ENCODE measurements around the gene INAFM2.

INAFM2 gene

DNA sequence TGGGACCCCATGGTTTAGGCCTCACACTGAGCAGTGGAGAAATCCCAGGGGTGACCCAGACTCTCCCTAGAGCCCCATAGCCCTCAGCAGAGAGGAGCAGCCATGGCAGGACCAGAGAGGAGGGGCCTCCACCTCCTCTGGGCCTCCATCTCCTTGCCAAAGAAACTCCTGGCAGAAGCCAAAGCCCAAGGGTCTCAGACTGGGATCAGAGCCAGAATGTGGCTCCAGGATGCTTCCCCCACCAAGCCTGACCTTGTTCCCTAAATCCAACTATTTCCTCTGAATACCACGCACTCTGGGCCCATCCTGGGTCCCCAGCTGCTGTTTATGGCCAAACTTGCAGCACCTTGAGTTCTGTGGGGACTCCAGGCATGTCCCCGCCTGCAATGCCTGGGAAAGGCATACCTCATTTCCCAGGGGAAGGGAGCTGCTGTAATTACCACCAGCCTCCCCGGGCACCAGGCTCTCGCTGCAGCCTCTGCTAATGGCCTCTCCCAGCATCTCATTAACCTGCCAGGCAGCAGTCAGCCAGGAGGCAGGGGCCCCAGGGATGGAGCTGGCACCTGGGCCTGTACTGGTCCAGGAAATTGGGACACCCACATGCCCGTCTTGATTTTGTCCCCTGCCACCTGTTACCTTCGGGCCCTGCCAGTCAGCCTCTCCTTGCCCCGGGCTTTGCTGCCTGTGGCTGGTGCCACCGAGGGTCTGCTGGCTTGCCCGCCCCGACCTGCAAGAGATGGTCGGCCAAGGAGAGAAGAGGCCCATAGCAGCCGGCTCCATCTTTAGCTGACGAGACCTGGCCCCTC, 12.6 kb downstream of the INAFM2 start (continued):
- TF ChIP-seq, protein P1, sequence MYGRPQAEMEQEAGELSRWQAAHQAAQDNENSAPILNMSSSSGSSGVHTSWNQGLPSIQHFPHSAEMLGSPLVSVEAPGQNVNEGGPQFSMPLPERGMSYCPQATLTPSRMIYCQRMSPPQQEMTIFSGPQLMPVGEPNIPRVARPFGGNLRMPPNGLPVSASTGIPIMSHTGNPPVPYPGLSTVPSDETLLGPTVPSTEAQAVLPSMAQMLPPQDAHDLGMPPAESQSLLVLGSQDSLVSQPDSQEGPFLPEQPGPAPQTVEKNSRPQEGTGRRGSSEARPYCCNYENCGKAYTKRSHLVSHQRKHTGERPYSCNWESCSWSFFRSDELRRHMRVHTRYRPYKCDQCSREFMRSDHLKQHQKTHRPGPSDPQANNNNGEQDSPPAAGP (tag by site-specific recombination; IDR thresholded peaks at IDR 0.05): 0 out of 2 replicates have a peak, but pooled peaks have one; percentile 20
- TF ChIP-seq ZBTB20 (tag by site-specific recombination; IDR thresholded peaks at IDR 0.05): peak; percentile 60; the same call in 1 of the 2 replicates
- TF ChIP-seq ZNF10 (tag by site-specific recombination; IDR thresholded peaks at IDR 0.05): 0 out of 2 replicates have a peak, but pooled peaks have one; percentile 14
- no peak for TF ChIP-seq ZNF223 (tag by site-specific recombination; IDR thresholded peaks at IDR 0.05)
- peak; percentile 15; the same call in 1 of the 2 replicates for TF ChIP-seq ZBTB48 (tag by site-specific recombination; IDR thresholded peaks at IDR 0.05)
- no peak for TF ChIP-seq ZNF624 (tag by site-specific recombination; IDR thresholded peaks at IDR 0.05)
- TF ChIP-seq SCRT2 (tag by site-specific recombination; IDR thresholded peaks at IDR 0.05): peak; percentile 84
- TF ChIP-seq, protein P2, sequence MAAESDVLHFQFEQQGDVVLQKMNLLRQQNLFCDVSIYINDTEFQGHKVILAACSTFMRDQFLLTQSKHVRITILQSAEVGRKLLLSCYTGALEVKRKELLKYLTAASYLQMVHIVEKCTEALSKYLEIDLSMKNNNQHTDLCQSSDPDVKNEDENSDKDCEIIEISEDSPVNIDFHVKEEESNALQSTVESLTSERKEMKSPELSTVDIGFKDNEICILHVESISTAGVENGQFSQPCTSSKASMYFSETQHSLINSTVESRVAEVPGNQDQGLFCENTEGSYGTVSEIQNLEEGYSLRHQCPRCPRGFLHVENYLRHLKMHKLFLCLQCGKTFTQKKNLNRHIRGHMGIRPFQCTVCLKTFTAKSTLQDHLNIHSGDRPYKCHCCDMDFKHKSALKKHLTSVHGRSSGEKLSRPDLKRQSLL (tag by site-specific recombination; IDR thresholded peaks at IDR 0.05): peak; percentile 55; the same call in 1 of the 2 replicates
- TF ChIP-seq, protein P3, sequence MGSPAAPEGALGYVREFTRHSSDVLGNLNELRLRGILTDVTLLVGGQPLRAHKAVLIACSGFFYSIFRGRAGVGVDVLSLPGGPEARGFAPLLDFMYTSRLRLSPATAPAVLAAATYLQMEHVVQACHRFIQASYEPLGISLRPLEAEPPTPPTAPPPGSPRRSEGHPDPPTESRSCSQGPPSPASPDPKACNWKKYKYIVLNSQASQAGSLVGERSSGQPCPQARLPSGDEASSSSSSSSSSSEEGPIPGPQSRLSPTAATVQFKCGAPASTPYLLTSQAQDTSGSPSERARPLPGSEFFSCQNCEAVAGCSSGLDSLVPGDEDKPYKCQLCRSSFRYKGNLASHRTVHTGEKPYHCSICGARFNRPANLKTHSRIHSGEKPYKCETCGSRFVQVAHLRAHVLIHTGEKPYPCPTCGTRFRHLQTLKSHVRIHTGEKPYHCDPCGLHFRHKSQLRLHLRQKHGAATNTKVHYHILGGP (tag by site-specific recombination; IDR thresholded peaks at IDR 0.05): no peak
- TF ChIP-seq IKZF3 (tag by site-specific recombination; IDR thresholded peaks at IDR 0.05): 0 out of 2 replicates have a peak, but pooled peaks have one; percentile 15
- TF ChIP-seq, protein P4, sequence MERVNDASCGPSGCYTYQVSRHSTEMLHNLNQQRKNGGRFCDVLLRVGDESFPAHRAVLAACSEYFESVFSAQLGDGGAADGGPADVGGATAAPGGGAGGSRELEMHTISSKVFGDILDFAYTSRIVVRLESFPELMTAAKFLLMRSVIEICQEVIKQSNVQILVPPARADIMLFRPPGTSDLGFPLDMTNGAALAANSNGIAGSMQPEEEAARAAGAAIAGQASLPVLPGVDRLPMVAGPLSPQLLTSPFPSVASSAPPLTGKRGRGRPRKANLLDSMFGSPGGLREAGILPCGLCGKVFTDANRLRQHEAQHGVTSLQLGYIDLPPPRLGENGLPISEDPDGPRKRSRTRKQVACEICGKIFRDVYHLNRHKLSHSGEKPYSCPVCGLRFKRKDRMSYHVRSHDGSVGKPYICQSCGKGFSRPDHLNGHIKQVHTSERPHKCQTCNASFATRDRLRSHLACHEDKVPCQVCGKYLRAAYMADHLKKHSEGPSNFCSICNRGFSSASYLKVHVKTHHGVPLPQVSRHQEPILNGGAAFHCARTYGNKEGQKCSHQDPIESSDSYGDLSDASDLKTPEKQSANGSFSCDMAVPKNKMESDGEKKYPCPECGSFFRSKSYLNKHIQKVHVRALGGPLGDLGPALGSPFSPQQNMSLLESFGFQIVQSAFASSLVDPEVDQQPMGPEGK (tag by site-specific recombination; IDR thresholded peaks at IDR 0.05): peak; percentile 35; the same call in 1 of the 2 replicates
- TF ChIP-seq ZNF529 (tag by site-specific recombination; IDR thresholded peaks at IDR 0.05; ENCODE audit: insufficient replicate concordance): no peak
- TF ChIP-seq ZNF133 (tag by site-specific recombination; IDR thresholded peaks at IDR 0.05): no peak
- TF ChIP-seq GLI4 (tag by site-specific recombination; IDR thresholded peaks at IDR 0.05): no peak
- TF ChIP-seq ZFP3 (tag by site-specific recombination; IDR thresholded peaks at IDR 0.05; ENCODE audit: low read depth): no peak
- TF ChIP-seq KLF16 (tag by site-specific recombination; IDR thresholded peaks at IDR 0.05): no peak
- peak; percentile 78; the same call in 1 of the 2 replicates for TF ChIP-seq MZF1 (tag by site-specific recombination; IDR thresholded peaks at IDR 0.05; ENCODE audit: borderline replicate concordance)
- TF ChIP-seq ZNF416 (tag by site-specific recombination; IDR thresholded peaks at IDR 0.05): no peak
- TF ChIP-seq, protein P5, sequence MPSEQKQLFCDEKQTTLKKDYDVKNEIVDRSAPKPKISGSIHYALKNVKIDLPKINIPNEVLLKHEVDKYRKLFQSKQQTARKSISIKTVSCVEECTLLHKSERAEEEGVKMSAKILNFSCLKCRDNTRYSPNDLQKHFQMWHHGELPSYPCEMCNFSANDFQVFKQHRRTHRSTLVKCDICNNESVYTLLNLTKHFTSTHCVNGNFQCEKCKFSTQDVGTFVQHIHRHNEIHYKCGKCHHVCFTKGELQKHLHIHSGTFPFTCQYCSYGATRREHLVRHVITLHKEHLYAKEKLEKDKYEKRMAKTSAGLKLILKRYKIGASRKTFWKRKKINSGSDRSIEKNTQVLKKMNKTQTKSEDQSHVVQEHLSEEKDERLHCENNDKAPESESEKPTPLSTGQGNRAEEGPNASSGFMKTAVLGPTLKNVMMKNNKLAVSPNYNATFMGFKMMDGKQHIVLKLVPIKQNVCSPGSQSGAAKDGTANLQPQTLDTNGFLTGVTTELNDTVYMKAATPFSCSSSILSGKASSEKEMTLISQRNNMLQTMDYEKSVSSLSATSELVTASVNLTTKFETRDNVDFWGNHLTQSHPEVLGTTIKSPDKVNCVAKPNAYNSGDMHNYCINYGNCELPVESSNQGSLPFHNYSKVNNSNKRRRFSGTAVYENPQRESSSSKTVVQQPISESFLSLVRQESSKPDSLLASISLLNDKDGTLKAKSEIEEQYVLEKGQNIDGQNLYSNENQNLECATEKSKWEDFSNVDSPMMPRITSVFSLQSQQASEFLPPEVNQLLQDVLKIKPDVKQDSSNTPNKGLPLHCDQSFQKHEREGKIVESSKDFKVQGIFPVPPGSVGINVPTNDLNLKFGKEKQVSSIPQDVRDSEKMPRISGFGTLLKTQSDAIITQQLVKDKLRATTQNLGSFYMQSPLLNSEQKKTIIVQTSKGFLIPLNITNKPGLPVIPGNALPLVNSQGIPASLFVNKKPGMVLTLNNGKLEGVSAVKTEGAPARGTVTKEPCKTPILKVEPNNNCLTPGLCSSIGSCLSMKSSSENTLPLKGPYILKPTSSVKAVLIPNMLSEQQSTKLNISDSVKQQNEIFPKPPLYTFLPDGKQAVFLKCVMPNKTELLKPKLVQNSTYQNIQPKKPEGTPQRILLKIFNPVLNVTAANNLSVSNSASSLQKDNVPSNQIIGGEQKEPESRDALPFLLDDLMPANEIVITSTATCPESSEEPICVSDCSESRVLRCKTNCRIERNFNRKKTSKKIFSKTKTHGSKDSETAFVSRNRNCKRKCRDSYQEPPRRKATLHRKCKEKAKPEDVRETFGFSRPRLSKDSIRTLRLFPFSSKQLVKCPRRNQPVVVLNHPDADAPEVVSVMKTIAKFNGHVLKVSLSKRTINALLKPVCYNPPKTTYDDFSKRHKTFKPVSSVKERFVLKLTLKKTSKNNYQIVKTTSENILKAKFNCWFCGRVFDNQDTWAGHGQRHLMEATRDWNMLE (tag by site-specific recombination; conservative IDR thresholded peaks at IDR 0.05; ENCODE audit: low read depth): no peak
